Measurements from ENCODE around the gene GRAMD4. TPM values are rescaled to one million over a fixed set of nuclear protein-coding genes. Genes with fewer than 3 reads are reported as not detected.

The GRAMD4 gene
- polyA plus RNA-seq, 2 of the 4 experiments (the other 2 are of a cell fraction) = 7.7 to 13.1 TPM

GRCh38 chr22:46663001-46663400 is 42.8 kb downstream of the GRAMD4 start (continued):
- TF ChIP-seq PHF8 (IDR thresholded peaks at IDR 0.05; ENCODE audit: borderline replicate concordance, low read depth) (no peak), SMC3 (IDR thresholded peaks at IDR 0.05) (no peak), POLR2A (IDR thresholded peaks at IDR 0.05; ENCODE audit: low read length) (no peak), NR3C1 (IDR thresholded peaks at IDR 0.05) (no peak)

- 94% methylated on average over 15 of the region's 28 CpGs for WGBS (ENCODE audit: missing lambda C conversion rate)
Measured at GRCh38 chr22:46663436-46664100, 43.4 kb downstream of the GRAMD4 start.

GRCh38 chr22:46664301-46664855 is 44.2 kb downstream of the GRAMD4 start:
- WGBS (ENCODE audit: missing lambda C conversion rate) = 100% methylated on average over 4 of the region's 13 CpGs
- no peak for FAIRE-seq
- ChIA-PET CTCF (no interaction called here), POLR2A (no interaction called here)
- TF ChIP-seq CBX8 (IDR thresholded peaks at IDR 0.05) (no peak), MAZ (IDR thresholded peaks at IDR 0.05; ENCODE audit: borderline replicate concordance, low read depth, low read length) (no peak), HOXB5 (CRISPR knock-in tag; IDR thresholded peaks at IDR 0.05) (no peak), SREBF2 (IDR thresholded peaks at IDR 0.05) (no peak), ZNF302 (CRISPR knock-in tag; IDR thresholded peaks at IDR 0.05) (no peak), FOSL2 (IDR thresholded peaks at IDR 0.05) (no peak), FOSL2 (CRISPR knock-in tag; IDR thresholded peaks at IDR 0.05) (no peak), EP300 (IDR thresholded peaks at IDR 0.05) (no peak), JUNB (IDR thresholded peaks at IDR 0.05) (no peak), BCL3 (IDR thresholded peaks at IDR 0.05) (no peak), KDM5A (IDR thresholded peaks at IDR 0.05) (no peak), RARB (CRISPR knock-in tag; IDR thresholded peaks at IDR 0.05) (no peak), RCOR1 (IDR thresholded peaks at IDR 0.05; ENCODE audit: low read depth, low read length) (no peak), BHLHE40 (IDR thresholded peaks at IDR 0.05; ENCODE audit: low read depth, low read length) (no peak), SMC3 (IDR thresholded peaks at IDR 0.05) (no peak), POLR2A (IDR thresholded peaks at IDR 0.05; ENCODE audit: low read length) (no peak), POLR2AphosphoS2 (conservative IDR thresholded peaks at IDR 0.05; ENCODE audit: low read length) (no peak)
- TF ChIP-seq, protein P1, sequence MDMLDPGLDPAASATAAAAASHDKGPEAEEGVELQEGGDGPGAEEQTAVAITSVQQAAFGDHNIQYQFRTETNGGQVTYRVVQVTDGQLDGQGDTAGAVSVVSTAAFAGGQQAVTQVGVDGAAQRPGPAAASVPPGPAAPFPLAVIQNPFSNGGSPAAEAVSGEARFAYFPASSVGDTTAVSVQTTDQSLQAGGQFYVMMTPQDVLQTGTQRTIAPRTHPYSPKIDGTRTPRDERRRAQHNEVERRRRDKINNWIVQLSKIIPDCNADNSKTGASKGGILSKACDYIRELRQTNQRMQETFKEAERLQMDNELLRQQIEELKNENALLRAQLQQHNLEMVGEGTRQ (IDR thresholded peaks at IDR 0.05) = no peak
- TF ChIP-seq, protein P2, sequence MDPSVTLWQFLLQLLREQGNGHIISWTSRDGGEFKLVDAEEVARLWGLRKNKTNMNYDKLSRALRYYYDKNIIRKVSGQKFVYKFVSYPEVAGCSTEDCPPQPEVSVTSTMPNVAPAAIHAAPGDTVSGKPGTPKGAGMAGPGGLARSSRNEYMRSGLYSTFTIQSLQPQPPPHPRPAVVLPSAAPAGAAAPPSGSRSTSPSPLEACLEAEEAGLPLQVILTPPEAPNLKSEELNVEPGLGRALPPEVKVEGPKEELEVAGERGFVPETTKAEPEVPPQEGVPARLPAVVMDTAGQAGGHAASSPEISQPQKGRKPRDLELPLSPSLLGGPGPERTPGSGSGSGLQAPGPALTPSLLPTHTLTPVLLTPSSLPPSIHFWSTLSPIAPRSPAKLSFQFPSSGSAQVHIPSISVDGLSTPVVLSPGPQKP (IDR thresholded peaks at IDR 0.05; ENCODE audit: low read depth, low read length) = no peak
- TF ChIP-seq, protein P3, sequence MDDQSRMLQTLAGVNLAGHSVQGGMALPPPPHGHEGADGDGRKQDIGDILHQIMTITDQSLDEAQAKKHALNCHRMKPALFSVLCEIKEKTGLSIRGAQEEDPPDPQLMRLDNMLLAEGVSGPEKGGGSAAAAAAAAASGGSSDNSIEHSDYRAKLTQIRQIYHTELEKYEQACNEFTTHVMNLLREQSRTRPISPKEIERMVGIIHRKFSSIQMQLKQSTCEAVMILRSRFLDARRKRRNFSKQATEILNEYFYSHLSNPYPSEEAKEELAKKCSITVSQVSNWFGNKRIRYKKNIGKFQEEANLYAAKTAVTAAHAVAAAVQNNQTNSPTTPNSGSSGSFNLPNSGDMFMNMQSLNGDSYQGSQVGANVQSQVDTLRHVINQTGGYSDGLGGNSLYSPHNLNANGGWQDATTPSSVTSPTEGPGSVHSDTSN (IDR thresholded peaks at IDR 0.05) = no peak
- TF ChIP-seq, protein P4, sequence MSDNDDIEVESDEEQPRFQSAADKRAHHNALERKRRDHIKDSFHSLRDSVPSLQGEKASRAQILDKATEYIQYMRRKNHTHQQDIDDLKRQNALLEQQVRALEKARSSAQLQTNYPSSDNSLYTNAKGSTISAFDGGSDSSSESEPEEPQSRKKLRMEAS (IDR thresholded peaks at IDR 0.05) = no peak
- DNase-seq (ENCODE audit: low read depth in 1 of 2, low spot score in 1 of 2) = no peak
- no peaks in the 10 kb centered on the region for H3K9me3 ChIP-seq
- H3K4me2 ChIP-seq = no peak overlapping the region
- no peak for ATAC-seq
- no peak overlapping the region for H3K27ac ChIP-seq
- H3K4me1 ChIP-seq = peaks cover 19% of the 10 kb centered on the region
- no peak overlapping the region for H3K4me3 ChIP-seq

More at GRCh38 chr22:46663436-46664100, 43.4 kb downstream of the GRAMD4 start:
- Histone ChIP-seq H3K4me1 (peaks cover 19% of the 10 kb centered on the region), H3K4me2 (no peak overlapping the region), H3K9me3 (no peaks in the 10 kb centered on the region), H3K4me3 (no peak overlapping the region), H3K27ac (no peak overlapping the region)
- no peak for FAIRE-seq
- ChIA-PET CTCF (interaction anchor here (1.2 kb wide), 1 partner anchor 18 kb away, joined by 3 read pairs; no protein-coding TSS in a partner anchor), POLR2A (interaction anchor here (0.5 kb wide), 1 partner anchor 39 kb away, joined by 4 read pairs; no protein-coding TSS in a partner anchor)
- ATAC-seq = no peak
- no peak for DNase-seq (ENCODE audit: low read depth in 1 of 2, low spot score in 1 of 2)
- no peak for TF ChIP-seq KDM1A (IDR thresholded peaks at IDR 0.05; ENCODE audit: low read depth)
- no peak for TF ChIP-seq RAD21 (conservative IDR thresholded peaks at IDR 0.05 in 1 of 2, IDR thresholded peaks at IDR 0.05 in 1 of 2)
- TF ChIP-seq CBX8 (IDR thresholded peaks at IDR 0.05) = no peak
- no peak for TF ChIP-seq TP53 (CRISPR knock-in tag; IDR thresholded peaks at IDR 0.05)
- TF ChIP-seq MAFK (IDR thresholded peaks at IDR 0.05; ENCODE audit: partially characterized antibody) = no peak
- no peak for TF ChIP-seq NFE2L2 (conservative IDR thresholded peaks at IDR 0.05; ENCODE audit: low read length)
- no peak for TF ChIP-seq RCOR1 (IDR thresholded peaks at IDR 0.05; ENCODE audit: low read depth, low read length)
- TF ChIP-seq, protein P4 (IDR thresholded peaks at IDR 0.05) = no peak
- TF ChIP-seq NPAS2 (CRISPR knock-in tag; IDR thresholded peaks at IDR 0.05; ENCODE audit: borderline replicate concordance) = no peak
- TF ChIP-seq, protein P5, sequence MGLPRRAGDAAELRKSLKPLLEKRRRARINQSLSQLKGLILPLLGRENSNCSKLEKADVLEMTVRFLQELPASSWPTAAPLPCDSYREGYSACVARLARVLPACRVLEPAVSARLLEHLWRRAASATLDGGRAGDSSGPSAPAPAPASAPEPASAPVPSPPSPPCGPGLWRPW (IDR thresholded peaks at IDR 0.05) = no peak
